ENCODE results near the gene RASSF5. TPM values are rescaled to one million over a fixed set of nuclear protein-coding genes. Genes with fewer than 3 reads are reported as not detected.
A peak's percentile ranks its signal among the peaks of the same experiment; 100 is the strongest.

Gene RASSF5
- total and polyA plus RNA-seq, 2 of the 13 experiments (the other 11 are each of a cell fraction or from before 2014, with no cell fraction given): 0.18 to 0.40 TPM

- TF ChIP-seq ARID5B (CRISPR knock-in tag; IDR thresholded peaks at IDR 0.05): peak; percentile 89
- TF ChIP-seq JUNB (CRISPR knock-in tag; IDR thresholded peaks at IDR 0.05; ENCODE audit: borderline replicate concordance): 0 out of 2 replicates have a peak, but pooled peaks have one; percentile 55
- TF ChIP-seq ZSCAN21 (CRISPR knock-in tag; IDR thresholded peaks at IDR 0.05; ENCODE audit: borderline replicate concordance): peak; percentile 97
- peak; percentile 97 for TF ChIP-seq KDM2A (CRISPR knock-in tag; IDR thresholded peaks at IDR 0.05; ENCODE audit: borderline replicate concordance, low read depth)
- TF ChIP-seq MEF2D (CRISPR knock-in tag; IDR thresholded peaks at IDR 0.05): no peak; the same call in 1 of the 2 replicates
- peak; percentile 81 for TF ChIP-seq HINFP (CRISPR knock-in tag; IDR thresholded peaks at IDR 0.05; ENCODE audit: low read depth)
- TF ChIP-seq ZSCAN31 (CRISPR knock-in tag; IDR thresholded peaks at IDR 0.05; ENCODE audit: low read depth): peak; percentile 94
- TF ChIP-seq CBX1 (IDR thresholded peaks at IDR 0.05; ENCODE audit: low read depth): no peak
- TF ChIP-seq EZH2 (conservative IDR thresholded peaks at IDR 0.05; ENCODE audit: low read depth, low read length): no peak
- TF ChIP-seq CERS6 (CRISPR knock-in tag; IDR thresholded peaks at IDR 0.05): no peak
- peak; percentile 100 for TF ChIP-seq ZNF788 (CRISPR knock-in tag; IDR thresholded peaks at IDR 0.05; ENCODE audit: borderline replicate concordance)
- no peak for TF ChIP-seq ZNF10 (CRISPR knock-in tag; IDR thresholded peaks at IDR 0.05; ENCODE audit: borderline replicate concordance, low read depth)
- peak; percentile 60; the same call in 1 of the 2 replicates for TF ChIP-seq MAF1 (CRISPR knock-in tag; IDR thresholded peaks at IDR 0.05; ENCODE audit: borderline replicate concordance)
- TF ChIP-seq ZNF724P (CRISPR knock-in tag; IDR thresholded peaks at IDR 0.05; ENCODE audit: borderline replicate concordance): peak; percentile 97
- no peak; the same call in 1 of the 2 replicates for TF ChIP-seq ZNF703 (CRISPR knock-in tag; IDR thresholded peaks at IDR 0.05; ENCODE audit: borderline replicate concordance)
- TF ChIP-seq ZNF17 (CRISPR knock-in tag; IDR thresholded peaks at IDR 0.05): no peak
- TF ChIP-seq ZNF577 (CRISPR knock-in tag; IDR thresholded peaks at IDR 0.05; ENCODE audit: borderline replicate concordance, low read depth): no peak
- TF ChIP-seq IRF1 (CRISPR knock-in tag; IDR thresholded peaks at IDR 0.05; ENCODE audit: low read depth): peak; percentile 78
- peak; percentile 95 for TF ChIP-seq CBFB (CRISPR knock-in tag; IDR thresholded peaks at IDR 0.05)
- no peak; the same call in 1 of the 2 replicates for TF ChIP-seq CENPBD1 (CRISPR knock-in tag; IDR thresholded peaks at IDR 0.05; ENCODE audit: borderline replicate concordance, low read depth)
Observed at GRCh38 chr1:206612129-206612876, 105.0 kb downstream of the RASSF5 start, which contains the start of gene EIF2D (continued).
